ENCODE measurements around the gene SLC22A5. TPM values are rescaled to one million over a fixed set of nuclear protein-coding genes. Genes with fewer than 3 reads are reported as not detected.
"Not testable (repeated sequence)": the region's sequence is repeated elsewhere in the genome, so short reads cannot be mapped to it uniquely, and the experiment has no call there.

SLC22A5 gene
- total RNA-seq, 2 experiments from 2014 or later = 4.0 to 4.1 TPM

- peaks cover 4% of the 10 kb centered on the region for H3K36me3 Mint-ChIP-seq (ENCODE audit: low read depth)
- no peak for TF ChIP-seq CTCF (IDR thresholded peaks at IDR 0.05)
- ChIA-PET CTCF (interaction anchor here (1.3 to 2.2 kb wide), 3 partner anchors 7 to 133 kb away, joined by 4 to 13 read pairs (median 4); no protein-coding TSS in a partner anchor), POLR2A (interaction anchor here (0.9 to 6.1 kb wide), 6 partner anchors 13 to 97 kb away, joined by 3 to 49 read pairs (median 6); partner anchors contain the start of gene IRF1)
- DNase-seq = no peak
- H3K4me1 Mint-ChIP-seq (ENCODE audit: low read depth) = peaks cover 49% of the 10 kb centered on the region
- intact Hi-C loops (cut with micrococcal nuclease) = no loop called here
- H3K4me3 Mint-ChIP-seq = no peak overlapping the region
- ATAC-seq = no peak
- H3K9me3 Mint-ChIP-seq = no peaks in the 10 kb centered on the region
- no peak overlapping the region for H3K27ac Mint-ChIP-seq
- H3K27me3 Mint-ChIP-seq = no peaks in the 10 kb centered on the region
Observed at GRCh38 chr5:132392978-132393825, 23.7 kb downstream of the SLC22A5 start.

- intact Hi-C loops (cut with micrococcal nuclease) = no loop called here
- no peak for DNase-seq
- Mint-ChIP-seq H3K4me3 (no peak overlapping the region), H3K27ac (no peak overlapping the region), H3K36me3 (ENCODE audit: low read depth) (peaks cover 7% of the 10 kb centered on the region), H3K9me3 (peaks cover 2% of the 10 kb centered on the region), H3K4me1 (ENCODE audit: low read depth) (peaks cover 55% of the 10 kb centered on the region), H3K27me3 (no peaks in the 10 kb centered on the region)
- TF ChIP-seq CTCF (IDR thresholded peaks at IDR 0.05) = no peak
- POLR2A ChIA-PET = interaction anchor here (1.2 to 6.1 kb wide), 8 partner anchors 8 to 104 kb away, joined by 3 to 49 read pairs (median 7); partner anchors contain the start of gene IRF1
- CTCF ChIA-PET = interaction anchor here (0.7 to 2.2 kb wide), 7 partner anchors 8 to 425 kb away, joined by 3 to 13 read pairs (median 4); no protein-coding TSS in a partner anchor
- ATAC-seq = no peak
Observed at GRCh38 chr5:132394667-132395259, 25.3 kb downstream of the SLC22A5 start.

- Mint-ChIP-seq H3K27me3 (no peaks in the 10 kb centered on the region), H3K4me1 (ENCODE audit: low read depth) (peaks cover 59% of the 10 kb centered on the region), H3K27ac (peak overlapping the region; percentile 26), H3K9me3 (peaks cover 2% of the 10 kb centered on the region), H3K4me3 (no peak overlapping the region), H3K36me3 (ENCODE audit: low read depth) (peaks cover 7% of the 10 kb centered on the region)
- no peak for TF ChIP-seq CTCF (IDR thresholded peaks at IDR 0.05)
- ChIA-PET CTCF (interaction anchor here (0.7 to 1.9 kb wide), 3 partner anchors 104 to 423 kb away, joined by 3 to 5 read pairs (median 3); no protein-coding TSS in a partner anchor), POLR2A (interaction anchor here (1.0 to 6.1 kb wide), 9 partner anchors 8 to 103 kb away, joined by 3 to 49 read pairs (median 4); partner anchors contain the start of genes IRF1 and SLC22A4)
- ATAC-seq (peak; percentile 55), DNase-seq (no peak)
- intact Hi-C loops (cut with micrococcal nuclease) = no loop called here
Observed at GRCh38 chr5:132396589-132397031, 27.1 kb downstream of the SLC22A5 start.

GRCh38 chr5:132397224-132397623 lies 27.7 kb downstream of the SLC22A5 start:
- CTCF ChIA-PET = no interaction called here
- no peak overlapping the region for H3K4me3 Mint-ChIP-seq
- peaks cover 7% of the 10 kb centered on the region for H3K36me3 Mint-ChIP-seq (ENCODE audit: low read depth)
- H3K4me1 Mint-ChIP-seq (ENCODE audit: low read depth) = peaks cover 55% of the 10 kb centered on the region
- intact Hi-C loops (cut with micrococcal nuclease) = no loop called here
- POLR2A ChIA-PET = interaction anchor here (1.0 to 5.3 kb wide), 5 partner anchors 9 to 100 kb away, joined by 3 to 37 read pairs (median 4); partner anchors contain the start of gene IRF1
- no peak for TF ChIP-seq CTCF (IDR thresholded peaks at IDR 0.05)
- DNase-seq (no peak), ATAC-seq (peak; percentile 7)
- no peak overlapping the region for H3K27ac Mint-ChIP-seq
- no peaks in the 10 kb centered on the region for H3K27me3 Mint-ChIP-seq
- H3K9me3 Mint-ChIP-seq = peaks cover 2% of the 10 kb centered on the region

GRCh38 chr5:132397936-132398675 lies 28.6 kb downstream of the SLC22A5 start:
- H3K36me3 Mint-ChIP-seq (ENCODE audit: low read depth); intact Hi-C loops (cut with micrococcal nuclease); DNase-seq; ATAC-seq; H3K9me3 Mint-ChIP-seq; H3K4me3 Mint-ChIP-seq; H3K27ac Mint-ChIP-seq; H3K27me3 Mint-ChIP-seq: not testable (repeated sequence)
- POLR2A ChIA-PET = interaction anchor here (0.9 to 5.3 kb wide), 7 partner anchors 10 to 99 kb away, joined by 3 to 37 read pairs (median 4); partner anchors contain the start of gene IRF1
- CTCF ChIA-PET = interaction anchor here (0.8 to 1.6 kb wide), 3 partner anchors 8 to 103 kb away, joined by 3 to 4 read pairs (median 3); no protein-coding TSS in a partner anchor
- H3K4me1 Mint-ChIP-seq (ENCODE audit: low read depth) = peaks cover 55% of the 10 kb centered on the region

- Mint-ChIP-seq H3K9me3 (peaks cover 14% of the 10 kb centered on the region), H3K4me1 (ENCODE audit: low read depth) (peaks cover 61% of the 10 kb centered on the region)
- ATAC-seq; H3K4me3 Mint-ChIP-seq; intact Hi-C loops (cut with micrococcal nuclease); H3K27ac Mint-ChIP-seq; H3K36me3 Mint-ChIP-seq (ENCODE audit: low read depth); DNase-seq; H3K27me3 Mint-ChIP-seq: not testable (repeated sequence)
- ChIA-PET POLR2A (interaction anchor here (0.9 kb wide), 1 partner anchor 95 kb away, joined by 3 read pairs; no protein-coding TSS in a partner anchor), CTCF (interaction anchor here (1.1 to 8.3 kb wide), 2 partner anchors 11 to 17 kb away, joined by 5 to 51 read pairs; no protein-coding TSS in a partner anchor)
Observed at GRCh38 chr5:132404041-132404440, 34.5 kb downstream of the SLC22A5 start.
